ENCODE measurements around the gene ERCC1. TPM values are rescaled to one million over a fixed set of nuclear protein-coding genes. Genes with fewer than 3 reads are reported as not detected.
A peak's percentile ranks its signal among the peaks of the same experiment; 100 is the strongest.

The ERCC1 gene
- total RNA-seq, 3 donors from 2014 or later (not counting 1 experiment from before 2014, with no cell fraction given), result 46.8 to 55.2 (median 48.2) TPM

GRCh38 chr19:45469945-45470761 lies 46.4 kb upstream of the ERCC1 start:
- peaks cover 44 to 80% of the 10 kb centered on the region in 2 donors for H3K4me1 Mint-ChIP-seq
- H3K36me3 Mint-ChIP-seq, result no peaks in the 10 kb centered on the region
- Histone ChIP-seq H3K9me3 (ENCODE audit: control insufficient read depth, insufficient read depth, low read length) (no peaks in the 10 kb centered on the region), H3K27ac (ENCODE audit: low read length) (peak overlapping the region; percentile 100), H3K4me3 (ENCODE audit: low read length) (peak overlapping the region; percentile 87), H3K27me3 (ENCODE audit: control insufficient read depth, insufficient read depth, low read length) (peaks cover 6% of the 10 kb centered on the region), H3K4me1 (ENCODE audit: control insufficient read depth, insufficient read depth, low read length) (peaks cover 48% of the 10 kb centered on the region), H3K36me3 (ENCODE audit: control insufficient read depth, insufficient read depth, low read length) (no peaks in the 10 kb centered on the region)
- ATAC-seq, result peak in 2 of 3 donors; percentile 4 to 6
- H3K27ac Mint-ChIP-seq, result peak overlapping the region; percentile 87 to 99
- peaks cover 8 to 28% of the 10 kb centered on the region in 2 donors for H3K27me3 Mint-ChIP-seq (ENCODE audit: low read depth in 2 of 2)
- intact Hi-C loops (cut with micrococcal nuclease), result loop anchor here (1.0 kb wide), 1 partner anchor 20 kb away; no protein-coding TSS in a partner anchor
- TF ChIP-seq CTCF (IDR thresholded peaks at IDR 0.05), result no peak
- peak; percentile 58 to 66 for DNase-seq
- H3K4me3 Mint-ChIP-seq, result peak overlapping the region; percentile 96
- H3K9me3 Mint-ChIP-seq, result no peaks in the 10 kb centered on the region
- WGBS (ENCODE audit: insufficient coverage), result 51% methylated on average over 18 of the region's 33 CpGs

GRCh38 chr19:45469132-45469944 lies 45.6 kb upstream of the ERCC1 start:
- Mint-ChIP-seq H3K4me3 (peak overlapping the region; percentile 96), H3K27ac (peak overlapping the region; percentile 87 to 99), H3K36me3 (no peaks in the 10 kb centered on the region), H3K9me3 (no peaks in the 10 kb centered on the region), H3K27me3 (ENCODE audit: low read depth in 2 of 2) (peaks cover 8 to 23% of the 10 kb centered on the region in 2 donors), H3K4me1 (peaks cover 36 to 78% of the 10 kb centered on the region in 2 donors)
- no peaks in the 10 kb centered on the region for H3K36me3 ChIP-seq (ENCODE audit: control insufficient read depth, insufficient read depth, low read length)
- intact Hi-C loops (cut with micrococcal nuclease), result loop anchor here (1.0 kb wide), 1 partner anchor 19 kb away; no protein-coding TSS in a partner anchor
- peak; percentile 91 to 97 for DNase-seq
- TF ChIP-seq CTCF (IDR thresholded peaks at IDR 0.05), result no peak
- peak overlapping the region; percentile 87 for H3K4me3 ChIP-seq (ENCODE audit: low read length)
- H3K27ac ChIP-seq (ENCODE audit: low read length), result peak overlapping the region; percentile 100
- WGBS (ENCODE audit: insufficient coverage), result under 1% methylated on average over 66 of the region's 66 CpGs
- peak; percentile 51 to 86 (median 69) for ATAC-seq
- peaks cover 40% of the 10 kb centered on the region for H3K4me1 ChIP-seq (ENCODE audit: control insufficient read depth, insufficient read depth, low read length)
- H3K27me3 ChIP-seq (ENCODE audit: control insufficient read depth, insufficient read depth, low read length), result peaks cover 6% of the 10 kb centered on the region
- H3K9me3 ChIP-seq (ENCODE audit: control insufficient read depth, insufficient read depth, low read length), result no peaks in the 10 kb centered on the region

- WGBS (ENCODE audit: insufficient coverage), result under 1% methylated on average over 19 of the region's 19 CpGs
- H3K27ac ChIP-seq (ENCODE audit: low read length), result peak overlapping the region; percentile 100
- no peak for TF ChIP-seq CTCF (IDR thresholded peaks at IDR 0.05)
- H3K36me3 ChIP-seq (ENCODE audit: control insufficient read depth, insufficient read depth, low read length), result no peaks in the 10 kb centered on the region
- H3K9me3 Mint-ChIP-seq, result no peaks in the 10 kb centered on the region
- peaks cover 40% of the 10 kb centered on the region for H3K4me1 ChIP-seq (ENCODE audit: control insufficient read depth, insufficient read depth, low read length)
- peak overlapping the region; percentile 87 for H3K4me3 ChIP-seq (ENCODE audit: low read length)
- peaks cover 6% of the 10 kb centered on the region for H3K27me3 ChIP-seq (ENCODE audit: control insufficient read depth, insufficient read depth, low read length)
- H3K9me3 ChIP-seq (ENCODE audit: control insufficient read depth, insufficient read depth, low read length), result no peaks in the 10 kb centered on the region
- H3K4me3 Mint-ChIP-seq, result peak overlapping the region; percentile 96
- peaks cover 36 to 72% of the 10 kb centered on the region in 2 donors for H3K4me1 Mint-ChIP-seq
- intact Hi-C loops (cut with micrococcal nuclease), result loop anchor here (1.0 kb wide), 1 partner anchor 18 kb away; no protein-coding TSS in a partner anchor
- DNase-seq, result peak in 1 of 2 donors; percentile 92
- H3K36me3 Mint-ChIP-seq, result no peaks in the 10 kb centered on the region
- ATAC-seq, result peak; percentile 47 to 72 (median 58)
- peaks cover 8 to 18% of the 10 kb centered on the region in 2 donors for H3K27me3 Mint-ChIP-seq (ENCODE audit: low read depth in 2 of 2)
- H3K27ac Mint-ChIP-seq, result peak overlapping the region; percentile 87 to 99
Measured at GRCh38 chr19:45468803-45469131, 45.0 kb upstream of the ERCC1 start.
